Neural cell (in vitro differentiated cells): Measurements from ENCODE around the gene PER2. TPM values are rescaled to one million over a fixed set of nuclear protein-coding genes. Genes with fewer than 3 reads are reported as not detected.

Source experiments
- H2AFZ ChIP-seq: fragments of 200-600, 300-800 bp; sonication (generic), shearing (Covaris generic); 2 replicates; pipeline ENCODE4 v1.6.0; 2014; ENCODE audit warnings: low read depth, mild to moderate bottlenecking, antibody characterized with exemption, low read length, moderate library complexity
- H3F3A ChIP-seq: fragments of 200-600 bp; shearing (Covaris generic); 2 replicates; pipeline ENCODE4 v1.6.1; 2016; ENCODE audit warnings: mild to moderate bottlenecking, moderate library complexity, mixed read lengths, antibody characterized with exemption, low read length; ENCODE audit not compliant: insufficient read depth, poor library complexity, severe bottlenecking
- H3K27ac ChIP-seq: fragments of 200-600, 300-800 bp; sonication (generic), shearing (Covaris generic); 2 replicates; pipeline ENCODE4 v1.5.1; 2014; ENCODE audit warnings: mild to moderate bottlenecking, low read length, moderate library complexity
- H3K27me3 ChIP-seq: fragments of 300-800, 200-600 bp; sonication (generic), shearing (Covaris generic); 2 replicates; pipeline ENCODE4 v1.6.0; 2014; ENCODE audit warnings: mild to moderate bottlenecking, low read depth, low read length, moderate library complexity; ENCODE audit not compliant: insufficient read depth
- H3K36me3 ChIP-seq: fragments of 300-800, 200-600 bp; sonication (generic), shearing (Covaris generic); 2 replicates; pipeline ENCODE4 v1.5.1; 2014; ENCODE audit warnings: mild to moderate bottlenecking, antibody characterized with exemption, low read length, moderate library complexity; ENCODE audit not compliant: insufficient read depth
- H3K4me2 ChIP-seq: fragments of 300-800, 200-600 bp; sonication (generic), shearing (Covaris generic); 2 replicates; pipeline ENCODE4 v1.6.0; 2014; ENCODE audit warnings: mild to moderate bottlenecking, low read length
- H3K4me3 ChIP-seq: fragments of 300-800, 200-600 bp; sonication (generic), shearing (Covaris generic); 2 replicates; pipeline ENCODE4 v1.5.1; 2014; ENCODE audit warnings: mild to moderate bottlenecking, low read length, moderate library complexity
- H3K79me2 ChIP-seq: fragments of 200-600 bp; shearing (Covaris generic); replicated peaks from 2 replicates; pipeline ENCODE4 v1.6.0; 2014; ENCODE audit warnings: mild to moderate bottlenecking, low read length, moderate library complexity; ENCODE audit not compliant: insufficient read depth
- H3K9ac ChIP-seq: fragments of 300-800, 200-600 bp; sonication (generic), shearing (Covaris generic); 2 replicates; pipeline ENCODE4 v1.6.1; 2016; ENCODE audit warnings: mild to moderate bottlenecking, low read length, mixed read lengths
- H3K9me2 ChIP-seq: fragments of 200-600 bp; shearing (Covaris generic); 2 replicates; pipeline ENCODE4 v1.6.1; 2016; ENCODE audit warnings: mild to moderate bottlenecking, low read length, mixed read lengths; ENCODE audit not compliant: insufficient read depth
- H3K9me3 ChIP-seq: fragments of 200-600, 300-800 bp; sonication (generic), shearing (Covaris generic); 2 replicates; pipeline ENCODE4 v1.6.1; 2016; ENCODE audit warnings: mild to moderate bottlenecking, mixed run types, low read length, moderate library complexity, mixed read lengths
- H4K20me1 ChIP-seq: fragments of 200-600 bp; shearing (Covaris generic); 2 replicates; pipeline ENCODE4 v1.6.1; 2016; ENCODE audit warnings: mild to moderate bottlenecking, mixed run types; ENCODE audit not compliant: insufficient read depth
- CTCF ChIP-seq: fragments of 450-650 bp; IDR thresholded peaks from 2 replicates; pipeline ENCODE4 v1.5.1; 2014; ENCODE audit warnings: antibody characterized with exemption, mild to moderate bottlenecking, moderate library complexity; ENCODE audit not compliant: poor library complexity, severe bottlenecking
- EP300 ChIP-seq: fragments of 450-650 bp; conservative IDR thresholded peaks from 2 replicates; pipeline ENCODE4 v1.6.1; 2014; ENCODE audit warnings: antibody characterized with exemption, mild to moderate bottlenecking, moderate library complexity; ENCODE audit not compliant: poor library complexity, severe bottlenecking
- EZH2 ChIP-seq: fragments of 200-600, 300-800 bp; shearing (Covaris generic), sonication (generic); IDR thresholded peaks from 2 replicates; pipeline ENCODE4 v1.6.1; 2014; ENCODE audit warnings: antibody characterized with exemption, low read length, borderline replicate concordance, mild to moderate bottlenecking; ENCODE audit not compliant: insufficient read depth, poor library complexity, severe bottlenecking
- MXI1 ChIP-seq: fragments of 450-650 bp; conservative IDR thresholded peaks from 2 replicates; pipeline ENCODE4 v1.6.1; 2014; ENCODE audit warnings: antibody characterized with exemption, mild to moderate bottlenecking; ENCODE audit not compliant: poor library complexity, severe bottlenecking
- POLR2AphosphoS5 ChIP-seq: IDR thresholded peaks from 2 replicates; pipeline ENCODE4 v1.6.1; 2012
- RAD21 ChIP-seq: fragments of 450-650 bp; conservative IDR thresholded peaks from 2 replicates; pipeline ENCODE4 v1.6.1; 2014; ENCODE audit warnings: antibody characterized with exemption, mild to moderate bottlenecking, moderate library complexity
- REST ChIP-seq: IDR thresholded peaks from 2 replicates; pipeline ENCODE4 v1.6.1; 2012; ENCODE audit warnings: borderline replicate concordance
- SMC3 ChIP-seq: fragments of 450-650 bp; conservative IDR thresholded peaks from 2 replicates; pipeline ENCODE4 v1.6.1; 2014; ENCODE audit warnings: antibody characterized with exemption, mild to moderate bottlenecking, moderate library complexity; ENCODE audit not compliant: poor library complexity
- TAF1 ChIP-seq: IDR thresholded peaks from 2 replicates; pipeline ENCODE4 v1.6.1; 2012; ENCODE audit warnings: low read depth
- polyA plus RNA-seq: library from polyadenylated mRNA; depleted of rRNA; stranded (reverse); fragments of >200 nt; gene quantifications from 2 replicates; pipeline ENCODE4 v1.2.3, GENCODE V29; 2014

The PER2 gene
- polyA plus RNA-seq, 1 donor from 2014 or later, result 3.2 TPM

GRCh38 chr2:238295144-238296112, 7.0 kb upstream of the PER2 start:
- Histone ChIP-seq H3F3A (no peaks in the 10 kb centered on the region), H3K9ac (no peak overlapping the region), H4K20me1 (no peaks in the 10 kb centered on the region), H2AFZ (no peak overlapping the region), H3K4me3 (no peak overlapping the region), H3K36me3 (no peaks in the 10 kb centered on the region), H3K27ac (no peak overlapping the region), H3K9me2 (no peaks in the 10 kb centered on the region), H3K9me3 (no peaks in the 10 kb centered on the region), H3K27me3 (no peaks in the 10 kb centered on the region), H3K79me2 (no peaks in the 10 kb centered on the region), H3K4me2 (no peak overlapping the region)
- TF ChIP-seq CTCF (no peak), SMC3 (no peak), RAD21 (no peak), EZH2 (no peak), REST (no peak), MXI1 (no peak)

GRCh38 chr2:238294393-238295143, 6.2 kb upstream of the PER2 start:
- H3K9ac ChIP-seq, result no peak overlapping the region
- no peaks in the 10 kb centered on the region for H3K27me3 ChIP-seq
- H3F3A ChIP-seq, result no peaks in the 10 kb centered on the region
- H2AFZ ChIP-seq, result no peak overlapping the region
- no peaks in the 10 kb centered on the region for H3K79me2 ChIP-seq
- no peak overlapping the region for H3K4me2 ChIP-seq
- H3K27ac ChIP-seq, result no peak overlapping the region
- H3K9me2 ChIP-seq, result no peaks in the 10 kb centered on the region
- no peak overlapping the region for H3K4me3 ChIP-seq
- no peaks in the 10 kb centered on the region for H3K36me3 ChIP-seq
- no peaks in the 10 kb centered on the region for H4K20me1 ChIP-seq
- H3K9me3 ChIP-seq, result no peaks in the 10 kb centered on the region
- TF ChIP-seq SMC3, result no peak
- TF ChIP-seq POLR2AphosphoS5, result no peak
- TF ChIP-seq TAF1, result no peak
- no peak for TF ChIP-seq MXI1
- TF ChIP-seq EP300, result no peak
- TF ChIP-seq CTCF, result no peak
- no peak for TF ChIP-seq EZH2
- TF ChIP-seq REST, result no peak
